CD1c-positive myeloid dendritic cell (primary cell): ENCODE results near the gene DAPK1.
"Not testable (repeated sequence)": the region's sequence is repeated elsewhere in the genome, so short reads cannot be mapped to it uniquely, and the experiment has no call there.

Source experiments
- DNase-seq: peaks from one replicate; pipeline ENCODE4 v3.0.0-alpha.2; 2016; ENCODE audit errors: extremely low spot score

The DAPK1 gene

DNA sequence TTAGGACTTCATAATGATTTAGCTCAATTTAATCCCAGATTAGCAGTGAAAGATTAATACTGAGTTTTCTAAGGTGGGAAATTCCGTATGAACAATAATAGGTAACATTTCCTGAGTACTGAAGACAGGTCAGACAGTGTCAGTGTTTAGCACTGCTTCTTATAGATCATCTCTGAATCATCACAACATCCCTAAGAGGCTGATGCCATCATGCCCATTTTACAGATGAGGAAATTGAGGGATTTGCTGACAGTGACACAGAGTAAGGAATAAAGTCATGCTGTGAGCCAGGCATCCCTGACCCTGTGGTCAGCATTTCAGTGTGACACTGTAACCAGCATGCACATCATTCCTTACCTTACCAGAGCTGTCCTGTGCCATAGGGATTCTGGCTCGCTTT, 44.5 kb downstream of the DAPK1 start:
- no peak for DNase-seq

DNA sequence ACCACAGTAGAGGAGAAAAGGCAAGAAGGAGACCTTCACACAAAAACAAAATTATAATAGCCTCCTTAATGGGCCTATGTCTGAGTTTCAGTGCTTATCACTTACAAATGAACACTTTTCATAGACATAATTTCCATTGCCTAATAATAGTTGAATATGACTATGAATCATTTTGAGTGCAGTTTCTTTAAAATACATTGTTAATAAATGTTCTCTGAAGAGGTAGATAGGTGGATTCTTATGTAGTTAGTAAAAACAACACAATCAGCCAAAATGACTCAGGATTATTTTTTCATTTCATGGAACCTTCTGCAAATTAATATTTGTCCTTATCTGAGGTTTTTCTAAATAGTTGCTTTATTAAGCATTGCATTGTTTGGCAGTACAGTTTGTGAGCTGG, 45.6 kb downstream of the DAPK1 start:
- DNase-seq: no peak

GRCh38 chr9:87545858-87546257, 48.2 kb downstream of the DAPK1 start:
- peak; percentile 31 for DNase-seq

DNA sequence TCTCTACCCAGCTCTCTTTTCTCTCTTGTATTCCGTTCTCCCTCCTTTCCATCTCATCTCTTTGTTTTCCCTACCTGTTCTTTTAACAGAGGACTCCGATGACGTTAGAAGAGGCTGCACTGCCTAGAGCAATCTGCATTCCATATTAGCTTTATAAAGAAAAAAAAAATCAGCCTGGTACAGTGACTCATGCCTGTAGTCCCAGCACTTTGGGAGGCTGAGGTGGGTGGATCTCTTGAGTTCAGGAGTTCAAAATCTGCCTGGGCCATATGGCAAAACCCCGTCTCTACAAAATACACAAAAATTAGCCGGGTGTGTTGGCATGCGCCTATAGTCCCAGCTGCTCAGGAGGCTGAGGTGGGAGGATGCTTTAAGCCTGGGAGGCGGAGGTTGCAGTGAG, 49.0 kb downstream of the DAPK1 start:
- DNase-seq: no peak

- DNase-seq: no peak
Observed at GRCh38 chr9:87547671-87548081, 50.0 kb downstream of the DAPK1 start.

DNA sequence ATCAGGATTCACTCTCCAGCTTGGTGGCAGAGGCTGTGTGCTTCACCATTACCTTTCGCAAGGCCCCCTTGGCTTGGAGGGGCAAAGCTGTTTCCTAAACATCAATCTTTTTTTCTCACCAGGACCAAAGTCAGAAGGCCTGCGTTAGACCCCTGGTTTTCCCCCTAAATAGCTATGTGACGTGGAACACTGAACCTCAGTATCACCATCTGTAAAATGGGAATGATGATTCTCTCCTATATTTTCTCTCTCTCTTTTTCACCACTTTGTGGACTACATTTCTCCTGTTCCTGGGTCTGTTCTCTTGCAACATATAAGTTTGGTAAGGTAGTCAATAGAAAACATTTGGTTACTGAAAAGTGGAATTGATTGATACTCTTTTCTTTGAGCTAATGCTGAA, 50.5 kb downstream of the DAPK1 start:
- DNase-seq: no peak

- not testable (repeated sequence) for DNase-seq
Observed at GRCh38 chr9:87549088-87549487, 51.4 kb downstream of the DAPK1 start.

DNA sequence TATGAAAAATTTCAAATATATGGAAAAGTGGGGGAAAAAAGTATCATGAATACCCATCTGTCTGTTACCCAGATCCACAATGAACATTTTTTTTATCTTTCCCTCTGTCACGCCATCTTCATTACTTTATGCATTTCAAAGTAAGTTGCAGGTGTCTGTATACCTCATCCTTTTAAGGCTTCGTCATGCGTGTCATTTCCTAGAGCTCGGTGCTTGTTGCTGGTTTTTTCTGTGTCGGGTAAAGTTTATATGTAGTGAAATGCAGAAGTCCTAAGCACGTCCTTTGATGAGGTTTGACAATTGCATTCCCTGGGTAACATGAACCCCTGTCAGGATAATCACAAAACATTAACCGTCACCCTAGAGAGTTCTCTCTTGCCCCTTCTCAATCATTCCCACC, 52.1 kb downstream of the DAPK1 start:
- DNase-seq: no peak

DNA sequence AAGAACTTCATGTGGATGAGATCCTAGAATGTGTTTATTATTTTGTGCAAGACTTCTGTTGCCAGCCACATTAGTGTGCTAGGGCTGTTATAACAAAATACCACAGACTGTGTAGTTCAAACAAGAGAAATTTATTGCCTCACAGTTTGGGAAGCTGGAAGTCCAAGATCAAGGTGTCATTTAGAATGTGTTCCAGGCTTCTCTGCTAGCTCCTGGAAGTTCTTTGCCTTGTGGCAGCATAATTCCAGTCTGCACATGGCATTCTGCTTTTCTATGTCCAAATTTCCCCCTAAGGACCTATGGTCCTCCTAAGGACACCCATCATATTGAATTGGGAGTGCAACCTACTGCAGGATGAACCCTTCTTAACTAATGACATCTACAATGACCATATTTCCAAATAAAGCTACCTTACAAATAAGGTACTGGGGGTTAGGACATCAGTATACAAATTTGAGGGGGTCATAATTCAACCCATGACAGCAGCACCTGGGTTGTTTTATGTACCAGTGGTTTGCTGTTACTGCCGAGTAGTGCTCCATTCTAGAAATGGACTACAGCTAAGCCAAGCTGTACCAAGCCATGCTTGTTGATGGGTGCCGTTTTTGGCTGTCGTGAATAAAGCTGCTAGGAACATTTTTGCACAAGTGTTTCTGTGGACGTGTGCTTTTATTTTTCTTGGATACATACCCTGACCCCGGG, 52.7 kb downstream of the DAPK1 start:
- no peak for DNase-seq

DNA sequence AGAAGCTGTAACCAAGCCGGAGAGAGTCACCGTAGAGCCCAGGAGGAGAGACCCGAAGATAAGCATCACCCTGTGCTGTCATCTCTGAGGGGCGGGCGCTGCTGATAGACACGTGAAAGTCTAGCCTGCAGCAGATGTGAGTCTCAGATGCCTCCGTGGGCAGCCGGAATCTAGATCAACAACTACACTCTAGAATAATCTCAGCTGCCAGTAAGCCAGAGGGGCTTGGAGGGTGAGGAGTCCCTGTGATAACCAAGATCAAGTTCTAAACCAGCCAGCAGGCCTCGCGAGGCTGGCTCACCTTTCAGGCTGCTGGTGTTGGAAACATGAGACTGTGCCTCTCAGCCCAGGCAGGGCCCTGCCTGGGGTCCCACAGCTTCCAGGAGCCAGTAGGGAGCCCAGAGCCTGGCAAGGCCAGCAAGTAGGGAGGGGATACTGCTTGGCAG, 54.1 kb downstream of the DAPK1 start:
- DNase-seq: no peak

- peak; percentile 51 for DNase-seq
Observed at GRCh38 chr9:87554171-87554910, 56.7 kb downstream of the DAPK1 start.

- peak; percentile 93 for DNase-seq
Observed at GRCh38 chr9:87554976-87555375, 57.3 kb downstream of the DAPK1 start.

DNA sequence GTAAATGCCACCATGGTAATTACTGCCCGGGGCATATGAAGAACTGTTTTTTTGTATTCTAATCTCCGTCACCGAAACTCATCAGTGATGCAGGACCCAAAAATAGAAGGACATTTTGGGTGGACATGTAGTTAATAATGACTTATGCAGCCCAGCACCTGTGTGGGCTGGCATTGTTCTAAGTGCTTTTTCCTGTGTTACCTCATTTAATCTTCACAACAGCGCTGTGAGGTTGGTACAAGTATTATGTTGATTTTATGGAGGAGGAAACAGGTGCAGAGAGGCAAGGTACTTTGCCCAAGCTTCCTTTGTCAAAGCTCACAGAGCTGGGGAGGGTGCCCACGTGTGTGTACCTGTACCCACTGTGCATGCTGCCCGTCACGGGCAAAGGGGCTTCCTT, 58.4 kb downstream of the DAPK1 start:
- DNase-seq: no peak

DNA sequence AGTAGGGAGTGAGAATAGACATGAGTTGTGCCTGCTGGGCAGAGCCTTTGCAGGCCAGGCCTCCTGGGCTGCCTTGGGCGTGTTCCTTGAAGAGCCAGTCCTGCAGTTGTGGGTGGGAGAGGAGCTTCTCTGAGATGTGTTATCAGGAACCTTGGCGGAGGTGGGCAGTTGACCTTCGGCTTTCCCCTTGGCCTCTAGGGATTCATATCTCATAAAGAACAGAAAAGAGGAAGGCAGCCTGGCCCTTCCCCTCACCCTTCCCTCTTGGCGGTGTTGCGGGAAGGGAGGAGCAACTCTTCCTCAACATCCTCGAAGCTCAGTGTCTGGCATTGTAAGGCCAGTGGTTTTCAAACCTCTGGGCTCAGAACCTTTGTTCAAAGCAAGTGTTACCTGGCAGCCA, 59.2 kb downstream of the DAPK1 start:
- DNase-seq: peak; percentile 91

DNA sequence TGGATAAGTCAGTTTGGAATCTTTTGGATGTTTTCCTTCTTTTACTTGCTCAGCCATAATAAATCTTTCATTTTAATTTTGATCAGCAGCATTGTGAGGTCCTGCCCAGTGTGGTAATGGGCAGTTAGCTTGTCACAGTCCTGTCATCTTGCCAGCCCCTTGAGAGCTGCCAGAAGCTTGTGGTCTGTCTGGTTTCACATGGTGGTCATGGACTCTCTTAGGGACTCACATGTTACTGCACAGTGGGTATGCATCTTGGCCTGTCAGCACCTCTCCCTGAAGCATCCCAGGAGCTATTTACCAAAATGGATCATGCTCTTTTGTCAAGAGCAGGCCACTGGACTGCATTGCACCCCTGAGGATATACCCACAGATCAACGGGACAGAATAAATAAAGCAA, 60.3 kb downstream of the DAPK1 start:
- no peak for DNase-seq

- DNase-seq: no peak
Observed at GRCh38 chr9:87558606-87559190, 61.0 kb downstream of the DAPK1 start.

GRCh38 chr9:87562062-87562461, 64.4 kb downstream of the DAPK1 start:
- no peak for DNase-seq

GRCh38 chr9:87562530-87563170, 65.0 kb downstream of the DAPK1 start:
- no peak for DNase-seq

- peak; percentile 35 for DNase-seq
Observed at GRCh38 chr9:87564111-87564510, 66.4 kb downstream of the DAPK1 start.

DNA sequence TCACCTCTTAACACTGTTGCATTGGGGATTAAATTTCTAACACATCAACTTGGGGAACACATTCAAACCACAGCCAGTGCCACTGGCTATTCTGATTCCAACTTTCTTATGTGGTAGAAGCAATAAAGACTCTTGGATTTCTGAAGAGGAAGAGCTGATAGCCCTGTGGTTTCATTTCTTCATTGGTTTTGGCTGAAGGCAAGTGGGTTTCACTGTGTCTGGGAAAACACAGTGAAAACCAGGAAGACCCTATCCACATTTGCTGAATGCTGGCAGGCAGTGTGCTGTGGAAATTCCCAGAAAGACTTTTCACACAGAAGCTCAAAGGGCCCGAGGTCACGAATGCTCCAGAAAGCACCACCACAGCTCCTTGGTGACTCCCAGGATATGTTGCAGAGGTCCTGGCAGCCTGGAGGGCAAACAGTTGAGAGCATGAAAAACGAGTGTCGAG, 67.1 kb downstream of the DAPK1 start:
- DNase-seq: peak; percentile 56

DNA sequence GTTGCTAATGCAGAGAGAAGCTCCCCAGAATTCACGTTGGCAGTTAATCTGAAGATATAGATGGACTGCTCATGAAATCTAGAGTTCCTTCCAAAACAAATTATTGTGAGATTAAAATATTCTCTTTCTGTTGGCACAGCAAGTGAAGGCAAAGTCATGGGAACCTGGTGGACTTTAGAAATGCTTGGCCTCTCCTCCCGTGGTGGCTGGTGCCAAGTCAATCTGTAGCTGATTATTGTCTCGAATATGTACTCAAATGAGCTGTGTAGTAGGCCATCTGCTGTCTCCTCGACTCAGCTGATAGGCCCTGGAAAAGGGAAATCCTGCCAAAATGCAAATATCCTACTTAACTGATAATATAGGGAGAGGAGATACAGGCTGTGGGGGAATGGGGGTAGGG, 69.3 kb downstream of the DAPK1 start:
- DNase-seq: no peak

DNA sequence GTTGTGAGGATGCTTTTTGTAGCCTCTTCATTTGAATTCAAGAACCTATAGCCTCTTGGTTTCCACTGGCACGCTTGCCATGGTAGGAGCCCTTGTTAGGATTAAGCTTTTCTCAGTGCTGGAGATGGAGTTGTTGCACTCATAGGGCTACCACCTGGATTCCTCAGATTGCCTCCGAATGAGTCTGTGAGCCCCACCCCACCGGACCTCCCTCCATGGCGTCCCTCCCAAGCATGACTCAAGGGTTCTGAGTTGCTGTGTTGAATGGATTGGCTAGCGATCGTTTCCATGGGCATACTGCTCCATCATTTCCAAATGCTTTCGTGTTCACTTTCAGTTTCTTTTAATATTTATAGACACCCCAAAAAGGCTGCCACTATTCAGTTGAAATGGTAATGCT, 69.9 kb downstream of the DAPK1 start:
- DNase-seq: no peak
